Measurements from ENCODE around the gene JAK1. TPM values are rescaled to one million over a fixed set of nuclear protein-coding genes. Genes with fewer than 3 reads are reported as not detected.

Gene JAK1
- total RNA-seq, 1 donor from 2014 or later: 116 TPM

GRCh38 chr1:64866689-64867088 lies 99.7 kb downstream of the JAK1 start:
- DNase-seq (ENCODE audit: low spot score): no peak

GRCh38 chr1:64865105-64865757 lies 101.1 kb downstream of the JAK1 start:
- no peak for DNase-seq (ENCODE audit: low spot score)

- DNase-seq (ENCODE audit: low spot score): peak; percentile 58
Measured at GRCh38 chr1:64864018-64864940, 102.1 kb downstream of the JAK1 start.

GRCh38 chr1:64861611-64862010 lies 104.7 kb downstream of the JAK1 start:
- DNase-seq (ENCODE audit: low spot score): no peak

GRCh38 chr1:64857347-64857746 lies 109.0 kb downstream of the JAK1 start:
- DNase-seq (ENCODE audit: low spot score): no peak

GRCh38 chr1:64856553-64856952 lies 109.8 kb downstream of the JAK1 start:
- DNase-seq (ENCODE audit: low spot score): no peak

GRCh38 chr1:64855557-64855956 lies 110.8 kb downstream of the JAK1 start:
- no peak for DNase-seq (ENCODE audit: low spot score)

- DNase-seq (ENCODE audit: low spot score): no peak
Measured at GRCh38 chr1:64854674-64855073, 111.7 kb downstream of the JAK1 start.

- DNase-seq (ENCODE audit: low spot score): no peak
Measured at GRCh38 chr1:64851664-64852063, 114.7 kb downstream of the JAK1 start.

- DNase-seq (ENCODE audit: low spot score): no peak
Measured at GRCh38 chr1:64850846-64851245, 115.5 kb downstream of the JAK1 start.

GRCh38 chr1:64849942-64850341 lies 116.4 kb downstream of the JAK1 start:
- DNase-seq (ENCODE audit: low spot score): no peak

GRCh38 chr1:64848803-64849202 lies 117.5 kb downstream of the JAK1 start:
- DNase-seq (ENCODE audit: low spot score): no peak

- no peak for DNase-seq (ENCODE audit: low spot score)
Measured at GRCh38 chr1:64848136-64848535, 118.2 kb downstream of the JAK1 start.

- DNase-seq (ENCODE audit: low spot score): no peak
Measured at GRCh38 chr1:64847666-64848065, 118.7 kb downstream of the JAK1 start.

GRCh38 chr1:64846573-64847430 lies 119.5 kb downstream of the JAK1 start:
- DNase-seq (ENCODE audit: low spot score): no peak

GRCh38 chr1:64845831-64846425 lies 120.4 kb downstream of the JAK1 start:
- no peak for DNase-seq (ENCODE audit: low spot score)

GRCh38 chr1:64844609-64845008 lies 121.7 kb downstream of the JAK1 start:
- peak; percentile 18 for DNase-seq (ENCODE audit: low spot score)

- peak; percentile 24 for DNase-seq (ENCODE audit: low spot score)
Measured at GRCh38 chr1:64844175-64844574, 122.2 kb downstream of the JAK1 start.

- DNase-seq (ENCODE audit: low spot score): no peak
Measured at GRCh38 chr1:64843675-64844074, 122.7 kb downstream of the JAK1 start.

- DNase-seq (ENCODE audit: low spot score): no peak
Measured at GRCh38 chr1:64842224-64842623, 124.1 kb downstream of the JAK1 start.

GRCh38 chr1:64841330-64842065 lies 124.9 kb downstream of the JAK1 start:
- no peak for DNase-seq (ENCODE audit: low spot score)
